NB4 (cell line): Measurements from ENCODE around the gene CHDH.

ENCODE experiments used
- MYC ChIP-seq: IDR thresholded peaks from 2 replicates; pipeline ENCODE4 v1.6.1; 2011; ENCODE audit warnings: low read depth, low read length
- POLR2A ChIP-seq: IDR thresholded peaks from 2 replicates; pipeline ENCODE4 v1.6.1; 2011; ENCODE audit warnings: mild to moderate bottlenecking; ENCODE audit not compliant: insufficient read length; ENCODE audit errors: extremely low read depth
- TF ChIP-seq, protein P1 (sequence below): IDR thresholded peaks from one replicate; pipeline ENCODE4 v1.5.1; 2012; ENCODE audit warnings: low read depth, low read length

DNA sequence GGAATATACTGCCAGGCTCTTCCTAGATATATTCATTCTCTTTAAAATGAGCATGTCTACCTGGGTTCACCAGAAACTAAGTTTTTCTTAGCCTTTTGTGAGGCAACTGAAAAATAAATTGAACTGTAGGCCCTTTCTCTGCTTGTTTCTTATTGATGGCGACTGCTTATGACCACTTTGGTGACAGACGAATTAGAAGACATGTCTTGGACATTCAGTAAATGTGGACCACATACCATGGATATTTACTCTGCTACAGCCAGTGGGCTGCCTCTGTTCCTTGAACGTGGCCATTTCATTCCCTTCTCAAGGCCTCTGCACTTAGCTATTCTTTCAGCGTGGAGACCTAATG lies 46.0 kb upstream of the CHDH start:
- TF ChIP-seq, protein P1, sequence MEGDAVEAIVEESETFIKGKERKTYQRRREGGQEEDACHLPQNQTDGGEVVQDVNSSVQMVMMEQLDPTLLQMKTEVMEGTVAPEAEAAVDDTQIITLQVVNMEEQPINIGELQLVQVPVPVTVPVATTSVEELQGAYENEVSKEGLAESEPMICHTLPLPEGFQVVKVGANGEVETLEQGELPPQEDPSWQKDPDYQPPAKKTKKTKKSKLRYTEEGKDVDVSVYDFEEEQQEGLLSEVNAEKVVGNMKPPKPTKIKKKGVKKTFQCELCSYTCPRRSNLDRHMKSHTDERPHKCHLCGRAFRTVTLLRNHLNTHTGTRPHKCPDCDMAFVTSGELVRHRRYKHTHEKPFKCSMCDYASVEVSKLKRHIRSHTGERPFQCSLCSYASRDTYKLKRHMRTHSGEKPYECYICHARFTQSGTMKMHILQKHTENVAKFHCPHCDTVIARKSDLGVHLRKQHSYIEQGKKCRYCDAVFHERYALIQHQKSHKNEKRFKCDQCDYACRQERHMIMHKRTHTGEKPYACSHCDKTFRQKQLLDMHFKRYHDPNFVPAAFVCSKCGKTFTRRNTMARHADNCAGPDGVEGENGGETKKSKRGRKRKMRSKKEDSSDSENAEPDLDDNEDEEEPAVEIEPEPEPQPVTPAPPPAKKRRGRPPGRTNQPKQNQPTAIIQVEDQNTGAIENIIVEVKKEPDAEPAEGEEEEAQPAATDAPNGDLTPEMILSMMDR: no peak
- TF ChIP-seq POLR2A (no peak), MYC (no peak)
